Measurements from ENCODE around the gene EMC8.
"Not testable (repeated sequence)": the region's sequence is repeated elsewhere in the genome, so short reads cannot be mapped to it uniquely, and the experiment has no call there.

The EMC8 gene

GRCh38 chr16:85812811-85813700 lies 13.7 kb upstream of the EMC8 start:
- no peak for DNase-seq (ENCODE audit: low read depth)

- no peak for DNase-seq (ENCODE audit: low read depth)
Measured at GRCh38 chr16:85812031-85812807, 12.9 kb upstream of the EMC8 start.

- no peak for DNase-seq (ENCODE audit: low read depth)
Measured at GRCh38 chr16:85810742-85811115, 11.4 kb upstream of the EMC8 start.

GRCh38 chr16:85810097-85810741 lies 10.9 kb upstream of the EMC8 start:
- no peak for DNase-seq (ENCODE audit: low read depth)

GRCh38 chr16:85809645-85810044 lies 10.3 kb upstream of the EMC8 start:
- DNase-seq (ENCODE audit: low read depth), result no peak

GRCh38 chr16:85808926-85809325 lies 9.6 kb upstream of the EMC8 start:
- no peak for DNase-seq (ENCODE audit: low read depth)

GRCh38 chr16:85808104-85808503 lies 8.8 kb upstream of the EMC8 start:
- not testable (repeated sequence) for DNase-seq (ENCODE audit: low read depth)

- not testable (repeated sequence) for DNase-seq (ENCODE audit: low read depth)
Measured at GRCh38 chr16:85807340-85807739, 8.0 kb upstream of the EMC8 start.

GRCh38 chr16:85806539-85806938 lies 7.2 kb upstream of the EMC8 start:
- no peak for DNase-seq (ENCODE audit: low read depth)

GRCh38 chr16:85805442-85806045 lies 6.2 kb upstream of the EMC8 start:
- no peak for DNase-seq (ENCODE audit: low read depth)

GRCh38 chr16:85803570-85803969 lies 4.2 kb upstream of the EMC8 start:
- DNase-seq (ENCODE audit: low read depth), result no peak

GRCh38 chr16:85800321-85800669 lies 951 bp upstream of the EMC8 start:
- no peak for DNase-seq (ENCODE audit: low read depth)

- no peak for DNase-seq (ENCODE audit: low read depth)
Measured at GRCh38 chr16:85798901-85799496, 345 bp downstream of the EMC8 start.

GRCh38 chr16:85798283-85798776 lies 1.0 kb downstream of the EMC8 start:
- no peak for DNase-seq (ENCODE audit: low read depth)

GRCh38 chr16:85796599-85796998 lies 2.7 kb downstream of the EMC8 start:
- no peak for DNase-seq (ENCODE audit: low read depth)

- no peak for DNase-seq (ENCODE audit: low read depth)
Measured at GRCh38 chr16:85796152-85796551, 3.2 kb downstream of the EMC8 start.

GRCh38 chr16:85794696-85795095 lies 4.6 kb downstream of the EMC8 start:
- no peak for DNase-seq (ENCODE audit: low read depth)

- DNase-seq (ENCODE audit: low read depth), result no peak
Measured at GRCh38 chr16:85793662-85794298, 5.6 kb downstream of the EMC8 start.

- no peak for DNase-seq (ENCODE audit: low read depth)
Measured at GRCh38 chr16:85789773-85790172, 9.6 kb downstream of the EMC8 start.

- DNase-seq (ENCODE audit: low read depth), result no peak
Measured at GRCh38 chr16:85788819-85789218, 10.5 kb downstream of the EMC8 start.

GRCh38 chr16:85785927-85786326 lies 13.4 kb downstream of the EMC8 start:
- DNase-seq (ENCODE audit: low read depth), result no peak

All from stimulated activated CD4-positive, alpha-beta T cell treated with anti-CD3 and anti-CD28 coated beads, Interleukin-2, amount 100 ng/mL, for 4 hours (primary cell).